ENCODE results near the gene AGO1. TPM values are rescaled to one million over a fixed set of nuclear protein-coding genes. Genes with fewer than 3 reads are reported as not detected.
A peak's percentile ranks its signal among the peaks of the same experiment; 100 is the strongest.

AGO1 gene
- total and polyA plus RNA-seq, 2 of the 13 experiments (the other 11 are each of a cell fraction or from before 2014, with no cell fraction given): 9.2 to 18.6 TPM

GRCh38 chr1:35930593-35931445, 47.8 kb downstream of the AGO1 start, which contains the start of gene AGO3 (continued):
- TF ChIP-seq ZHX2 (IDR thresholded peaks at IDR 0.05; ENCODE audit: low read depth) (peak; percentile 67; the same call in 1 of the 2 replicates), ZHX2 (CRISPR knock-in tag; IDR thresholded peaks at IDR 0.05; ENCODE audit: borderline replicate concordance) (no peak; the same call in 1 of the 2 replicates), NONO (IDR thresholded peaks at IDR 0.05) (no peak), NONO (CRISPR knock-in tag; conservative IDR thresholded peaks at IDR 0.05) (peak; percentile 71; the same call in 1 of the 2 replicates), TBX2 (CRISPR knock-in tag; IDR thresholded peaks at IDR 0.05; ENCODE audit: borderline replicate concordance) (no peak), HNRNPLL (IDR thresholded peaks at IDR 0.05; ENCODE audit: low read depth, low read length, poor library complexity, severe bottlenecking) (peak; percentile 79), REPIN1 (CRISPR knock-in tag; IDR thresholded peaks at IDR 0.05; ENCODE audit: borderline replicate concordance, low read depth) (no peak), NPAS2 (CRISPR knock-in tag; IDR thresholded peaks at IDR 0.05; ENCODE audit: borderline replicate concordance) (no peak), MXD4 (CRISPR knock-in tag; IDR thresholded peaks at IDR 0.05) (no peak), ZNF354B (CRISPR knock-in tag; IDR thresholded peaks at IDR 0.05) (no peak), ARNTL (CRISPR knock-in tag; IDR thresholded peaks at IDR 0.05) (peak; percentile 40; the same call in 1 of the 2 replicates), ZNF256 (CRISPR knock-in tag; conservative IDR thresholded peaks at IDR 0.05) (no peak), ZMAT3 (CRISPR knock-in tag; conservative IDR thresholded peaks at IDR 0.05) (peak; percentile 75; the same call in 1 of the 2 replicates), REXO4 (CRISPR knock-in tag; IDR thresholded peaks at IDR 0.05; ENCODE audit: borderline replicate concordance) (no peak), RARG (CRISPR knock-in tag; IDR thresholded peaks at IDR 0.05; ENCODE audit: low read depth) (no peak), THAP11 (CRISPR knock-in tag; IDR thresholded peaks at IDR 0.05) (peak; percentile 92), ZNF691 (CRISPR knock-in tag; IDR thresholded peaks at IDR 0.05; ENCODE audit: borderline replicate concordance, low read depth) (0 out of 2 replicates have a peak, but pooled peaks have one; percentile 47), HDAC1 (CRISPR knock-in tag; IDR thresholded peaks at IDR 0.05) (peak; percentile 56), ZBTB42 (CRISPR knock-in tag; IDR thresholded peaks at IDR 0.05) (no peak), ZNF275 (CRISPR knock-in tag; IDR thresholded peaks at IDR 0.05; ENCODE audit: borderline replicate concordance) (no peak; the same call in 1 of the 2 replicates), ZNF563 (CRISPR knock-in tag; IDR thresholded peaks at IDR 0.05) (peak; percentile 96), NBN (conservative IDR thresholded peaks at IDR 0.05) (no peak)
